Epidermal melanocyte (primary cell): ENCODE results near the gene PLOD1.
"Not testable (repeated sequence)": the region's sequence is repeated elsewhere in the genome, so short reads cannot be mapped to it uniquely, and the experiment has no call there.

Experiments
- DNase-seq: peaks from one replicate; pipeline ENCODE4 v3.0.0; 2011; ENCODE audit warnings: low spot score; ENCODE audit not compliant: insufficient read length

PLOD1 gene

GRCh38 chr1:12005488-12006166, 71.1 kb downstream of the PLOD1 start:
- DNase-seq, result no peak

GRCh38 chr1:12006167-12006921, 71.8 kb downstream of the PLOD1 start:
- DNase-seq, result no peak

GRCh38 chr1:12007204-12007603, 72.7 kb downstream of the PLOD1 start:
- no peak for DNase-seq

- DNase-seq, result not testable (repeated sequence)
These were observed 73.8 kb downstream of the PLOD1 start for GRCh38 chr1:12008355-12008754.

- DNase-seq, result no peak
These were observed 74.9 kb downstream of the PLOD1 start for GRCh38 chr1:12009318-12009947.

GRCh38 chr1:12010746-12011570, 76.4 kb downstream of the PLOD1 start:
- no peak for DNase-seq

- no peak for DNase-seq
These were observed 77.5 kb downstream of the PLOD1 start for GRCh38 chr1:12011998-12012397.

- DNase-seq, result no peak
These were observed 78.2 kb downstream of the PLOD1 start for GRCh38 chr1:12012560-12013316.

GRCh38 chr1:12014141-12014991, 79.8 kb downstream of the PLOD1 start:
- peak; percentile 45 for DNase-seq

- DNase-seq, result no peak
These were observed 80.5 kb downstream of the PLOD1 start for GRCh38 chr1:12015001-12015491.

GRCh38 chr1:12015499-12015898, 81.0 kb downstream of the PLOD1 start:
- DNase-seq, result no peak

- no peak for DNase-seq
These were observed 81.7 kb downstream of the PLOD1 start for GRCh38 chr1:12016182-12016581.

- no peak for DNase-seq
These were observed 85.5 kb downstream of the PLOD1 start for GRCh38 chr1:12019858-12020509.

GRCh38 chr1:12021616-12022015, 87.1 kb downstream of the PLOD1 start:
- no peak for DNase-seq

- DNase-seq, result no peak
These were observed 87.5 kb downstream of the PLOD1 start for GRCh38 chr1:12022036-12022435.
